Measurements from ENCODE around the gene VRK1. TPM values are rescaled to one million over a fixed set of nuclear protein-coding genes. Genes with fewer than 3 reads are reported as not detected.

The VRK1 gene
- total and polyA plus RNA-seq, 4 donors = 1.8 to 50.4 (median 3.3) TPM

- no peak for TF ChIP-seq REST (IDR thresholded peaks at IDR 0.05)
- TF ChIP-seq FOXA2 (IDR thresholded peaks at IDR 0.05) = no peak
These were observed 27.1 kb downstream of the VRK1 start (continued) for GRCh38 chr14:96824283-96824682.

- H3K9me3 ChIP-seq (ENCODE audit: control insufficient read depth in 4 of 4, low read length in 3 of 4) = no peaks in the 10 kb centered on the region
- H3K36me3 ChIP-seq (ENCODE audit: control insufficient read depth in 4 of 4, insufficient read depth in 3 of 4, low read depth in 1 of 4, low read length in 3 of 4) = no peaks in the 10 kb centered on the region
- no peak for TF ChIP-seq CTCF (IDR thresholded peaks at IDR 0.05; ENCODE audit: low read depth, low read length, missing input control)
- TF ChIP-seq RXRA (IDR thresholded peaks at IDR 0.05) = no peak
- no peak for TF ChIP-seq MAX (IDR thresholded peaks at IDR 0.05)
- no peak for TF ChIP-seq HNF4A (conservative IDR thresholded peaks at IDR 0.05)
- TF ChIP-seq REST (IDR thresholded peaks at IDR 0.05) = no peak
- no peak for TF ChIP-seq SP1 (IDR thresholded peaks at IDR 0.05)
- no peak for TF ChIP-seq RAD21 (IDR thresholded peaks at IDR 0.05)
- TF ChIP-seq TAF1 (conservative IDR thresholded peaks at IDR 0.05) = no peak
- TF ChIP-seq YY1 (IDR thresholded peaks at IDR 0.05) = no peak
- TF ChIP-seq ZBTB33 (IDR thresholded peaks at IDR 0.05) = no peak
- no peak for TF ChIP-seq FOXA1 (IDR thresholded peaks at IDR 0.05)
- 84% methylated on average over 2 of the region's 2 CpGs for WGBS
- no peak for DNase-seq (ENCODE audit: low spot score)
- no peak overlapping the region for H3K9ac ChIP-seq (ENCODE audit: low read depth in 1 of 2, low read length in 2 of 2)
- no peak overlapping the region for H3K27ac ChIP-seq (ENCODE audit: low read depth in 1 of 2, low read length in 2 of 2)
- no peak overlapping the region for H3K4me3 ChIP-seq (ENCODE audit: low read depth in 1 of 3, low read length in 3 of 3)
- H3K4me1 ChIP-seq (ENCODE audit: control insufficient read depth in 4 of 4, insufficient read depth in 4 of 4, low read length in 3 of 4) = no peaks in the 10 kb centered on the region
- no peaks in the 10 kb centered on the region for H3K27me3 ChIP-seq (ENCODE audit: control insufficient read depth in 4 of 4, insufficient read depth in 4 of 4, low read length in 3 of 4)
These were observed 29.6 kb downstream of the VRK1 start for GRCh38 chr14:96826818-96827217.

All from liver (tissue), 9 donors.